ENCODE data around the gene CACNG1. TPM values are rescaled to one million over a fixed set of nuclear protein-coding genes. Genes with fewer than 3 reads are reported as not detected.

Gene CACNG1
- polyA plus RNA-seq (2011; rRNA removed) (not detected in 2 replicates), polyA plus RNA-seq (2017; fragmentation: RNase III; extraction: RNeasy Plus Mini Kit Qiagen cat#74134 plus additional on column Dnase treatment) (0.09 to 0.17 TPM (median 0.15 TPM) in 3 replicates), polyA minus RNA-seq (2011; rRNA and poly(A)+ RNA removed) (0.19 TPM in 1 of 2 replicates, not detected in the other)
- polyA plus RNA-seq (2012; cell fraction: cytosol; rRNA removed): 0.05 and 0.06 TPM in 2 replicates
- 0.17 TPM in 2 replicates for polyA plus RNA-seq (2012; cell fraction: nucleus; rRNA removed)

DNA sequence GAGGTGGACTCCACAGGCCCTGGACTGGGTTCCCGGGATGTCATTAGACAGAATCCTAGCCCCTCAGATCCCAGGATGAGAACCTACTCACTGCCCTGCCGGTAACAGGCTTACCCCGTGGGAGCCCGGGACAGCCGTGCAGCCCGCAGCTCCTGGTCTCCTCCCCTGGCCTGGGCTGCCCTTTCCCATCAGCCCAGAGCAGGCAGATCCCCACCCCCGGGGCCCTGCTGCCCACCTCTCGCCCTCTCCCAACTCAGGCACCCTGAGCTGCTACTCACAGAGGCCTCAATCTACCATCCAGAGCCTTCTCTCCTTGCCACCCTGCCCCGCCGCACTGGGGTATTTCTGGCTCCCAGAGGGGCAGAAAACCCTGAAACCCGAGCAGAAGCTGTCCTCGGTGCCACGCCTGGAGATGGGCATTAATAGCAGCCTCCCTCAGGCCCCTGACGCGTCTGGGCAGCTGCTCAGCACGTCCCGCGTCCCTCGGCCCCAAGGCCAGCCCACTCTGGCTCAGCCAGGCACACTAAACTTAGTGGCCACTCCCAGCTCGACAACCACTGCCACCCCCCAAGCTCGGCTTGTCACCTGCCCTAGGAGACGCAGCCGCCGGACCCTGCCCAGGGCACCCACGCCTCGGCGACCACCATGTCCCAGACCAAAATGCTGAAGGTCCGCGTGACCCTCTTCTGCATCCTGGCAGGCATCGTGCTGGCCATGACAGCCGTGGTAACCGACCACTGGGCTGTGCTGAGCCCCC is at the start of gene CACNG1:
Gene CACNG1 (plus strand): TSS at position 539 of the 757 bp plus-strand sequence. CDS start 107 bp downstream, at position 646.
- Histone ChIP-seq H3K4me1 (no peaks in the 10 kb centered on the region), H3K9me3 (peaks cover 18% of the 10 kb centered on the region), H3K27ac (no peak within 1 kb of the TSS), H3K4me3 (no peak within 1 kb of the TSS), H3K4me2 (no peak within 1 kb of the TSS)
- no peak; a peak in 1 of 6 replicates for ATAC-seq
- no peak for FAIRE-seq
- CTCF ChIA-PET: interaction anchor here (0.8 to 1.4 kb wide), 2 partner anchors 9 to 29 kb away, joined by 3 to 4 read pairs; no protein-coding TSS in a partner anchor
- WGBS (ENCODE audit: missing lambda C conversion rate): 70% methylated on average over 27 of the region's 32 CpGs
- TF ChIP-seq NPAS2 (CRISPR knock-in tag; IDR thresholded peaks at IDR 0.05; ENCODE audit: borderline replicate concordance) (no peak), POLR2A (IDR thresholded peaks at IDR 0.05; ENCODE audit: low read length) (no peak), MAFK (IDR thresholded peaks at IDR 0.05; ENCODE audit: partially characterized antibody) (no peak), EHMT2 (IDR thresholded peaks at IDR 0.05; ENCODE audit: low read depth) (no peak), TFCP2L1 (CRISPR knock-in tag; IDR thresholded peaks at IDR 0.05) (no peak), MYC (IDR thresholded peaks at IDR 0.05; ENCODE audit: borderline replicate concordance, low read length) (no peak), RAD21 (conservative IDR thresholded peaks at IDR 0.05 in 1 of 2, IDR thresholded peaks at IDR 0.05 in 1 of 2) (no peak)
- no peak for DNase-seq (ENCODE audit: low read depth in 1 of 2, low spot score in 1 of 2)
- POLR2A ChIA-PET: no interaction called here

DNA sequence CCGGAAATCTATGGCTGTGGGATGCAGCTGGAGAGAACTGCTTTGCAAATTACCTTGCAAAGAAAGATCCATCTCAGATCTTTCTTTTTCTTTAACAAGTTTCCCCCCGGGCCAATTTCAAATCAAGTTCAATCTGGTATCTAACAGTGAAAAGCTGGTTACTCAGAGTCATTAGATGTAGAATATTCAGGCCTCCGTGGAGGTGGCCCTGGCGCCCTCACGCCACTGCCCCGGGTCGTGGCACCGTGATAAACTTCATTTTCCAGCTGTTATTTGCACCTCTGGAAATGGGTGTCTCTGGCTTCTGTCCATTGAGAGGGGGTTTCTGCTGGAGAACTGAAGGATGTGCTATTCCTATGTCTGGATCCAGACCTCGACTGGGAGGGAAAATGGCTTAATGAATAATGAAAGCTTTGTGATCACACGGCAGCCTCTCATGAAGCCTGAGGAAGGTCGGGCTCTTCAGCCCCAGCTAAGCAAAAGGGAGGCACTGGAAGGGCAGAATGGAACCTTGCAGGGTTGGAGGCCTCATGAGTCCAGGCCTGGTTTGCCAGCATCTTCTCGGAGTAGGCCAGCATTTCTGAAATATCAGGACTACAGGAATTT is 49.3 kb upstream of the CACNG1 start:
- no peak overlapping the region for H3K4me2 ChIP-seq
- DNase-seq (ENCODE audit: low read depth in 1 of 2, low spot score in 1 of 2) (no peak), FAIRE-seq (peak; percentile 23), ATAC-seq (no peak)
- 68% methylated on average over 12 of the region's 12 CpGs for whole genome bisulfite sequencing (ENCODE audit: missing lambda C conversion rate)
- no peak for TF ChIP-seq PHF8 (IDR thresholded peaks at IDR 0.05; ENCODE audit: borderline replicate concordance, low read depth)
- TF ChIP-seq ESRRA (IDR thresholded peaks at IDR 0.05; ENCODE audit: borderline replicate concordance, low read length): no peak
- TF ChIP-seq HMGXB4 (CRISPR knock-in tag; IDR thresholded peaks at IDR 0.05; ENCODE audit: borderline replicate concordance): no peak
- TF ChIP-seq RFX5 (IDR thresholded peaks at IDR 0.05): no peak
- no peak for TF ChIP-seq FOXS1 (CRISPR knock-in tag; IDR thresholded peaks at IDR 0.05)
- TF ChIP-seq RCOR1 (IDR thresholded peaks at IDR 0.05; ENCODE audit: low read depth, low read length): no peak
- TF ChIP-seq, protein P1, sequence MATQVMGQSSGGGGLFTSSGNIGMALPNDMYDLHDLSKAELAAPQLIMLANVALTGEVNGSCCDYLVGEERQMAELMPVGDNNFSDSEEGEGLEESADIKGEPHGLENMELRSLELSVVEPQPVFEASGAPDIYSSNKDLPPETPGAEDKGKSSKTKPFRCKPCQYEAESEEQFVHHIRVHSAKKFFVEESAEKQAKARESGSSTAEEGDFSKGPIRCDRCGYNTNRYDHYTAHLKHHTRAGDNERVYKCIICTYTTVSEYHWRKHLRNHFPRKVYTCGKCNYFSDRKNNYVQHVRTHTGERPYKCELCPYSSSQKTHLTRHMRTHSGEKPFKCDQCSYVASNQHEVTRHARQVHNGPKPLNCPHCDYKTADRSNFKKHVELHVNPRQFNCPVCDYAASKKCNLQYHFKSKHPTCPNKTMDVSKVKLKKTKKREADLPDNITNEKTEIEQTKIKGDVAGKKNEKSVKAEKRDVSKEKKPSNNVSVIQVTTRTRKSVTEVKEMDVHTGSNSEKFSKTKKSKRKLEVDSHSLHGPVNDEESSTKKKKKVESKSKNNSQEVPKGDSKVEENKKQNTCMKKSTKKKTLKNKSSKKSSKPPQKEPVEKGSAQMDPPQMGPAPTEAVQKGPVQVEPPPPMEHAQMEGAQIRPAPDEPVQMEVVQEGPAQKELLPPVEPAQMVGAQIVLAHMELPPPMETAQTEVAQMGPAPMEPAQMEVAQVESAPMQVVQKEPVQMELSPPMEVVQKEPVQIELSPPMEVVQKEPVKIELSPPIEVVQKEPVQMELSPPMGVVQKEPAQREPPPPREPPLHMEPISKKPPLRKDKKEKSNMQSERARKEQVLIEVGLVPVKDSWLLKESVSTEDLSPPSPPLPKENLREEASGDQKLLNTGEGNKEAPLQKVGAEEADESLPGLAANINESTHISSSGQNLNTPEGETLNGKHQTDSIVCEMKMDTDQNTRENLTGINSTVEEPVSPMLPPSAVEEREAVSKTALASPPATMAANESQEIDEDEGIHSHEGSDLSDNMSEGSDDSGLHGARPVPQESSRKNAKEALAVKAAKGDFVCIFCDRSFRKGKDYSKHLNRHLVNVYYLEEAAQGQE (IDR thresholded peaks at IDR 0.05): no peak
- no peak for TF ChIP-seq JUNB (IDR thresholded peaks at IDR 0.05)
- no peak for TF ChIP-seq CHD4 (IDR thresholded peaks at IDR 0.05; ENCODE audit: borderline replicate concordance)
- TF ChIP-seq, protein P2, sequence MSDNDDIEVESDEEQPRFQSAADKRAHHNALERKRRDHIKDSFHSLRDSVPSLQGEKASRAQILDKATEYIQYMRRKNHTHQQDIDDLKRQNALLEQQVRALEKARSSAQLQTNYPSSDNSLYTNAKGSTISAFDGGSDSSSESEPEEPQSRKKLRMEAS (IDR thresholded peaks at IDR 0.05): no peak
- no peak for TF ChIP-seq ELK1 (IDR thresholded peaks at IDR 0.05; ENCODE audit: low read depth, low read length)
- no peak overlapping the region for H3K27ac ChIP-seq
- H3K9me3 ChIP-seq: no peaks in the 10 kb centered on the region
- ChIA-PET POLR2A (no interaction called here), CTCF (interaction anchor here (0.9 to 1.1 kb wide), 2 partner anchors 160 to 1412 kb away, joined by 3 to 4 read pairs; no protein-coding TSS in a partner anchor)
- H3K4me1 ChIP-seq: no peaks in the 10 kb centered on the region
- H3K4me3 ChIP-seq: no peak overlapping the region

Measured in A549 (cell line).